GM18526 (cell line): Measurements from ENCODE around the gene GPALPP1.

Source experiments
- POLR2A ChIP-seq: IDR thresholded peaks from 3 replicates; pipeline ENCODE4 v1.6.1; 2011; ENCODE audit not compliant: insufficient read length; ENCODE audit errors: extremely low read depth

GPALPP1 gene

DNA sequence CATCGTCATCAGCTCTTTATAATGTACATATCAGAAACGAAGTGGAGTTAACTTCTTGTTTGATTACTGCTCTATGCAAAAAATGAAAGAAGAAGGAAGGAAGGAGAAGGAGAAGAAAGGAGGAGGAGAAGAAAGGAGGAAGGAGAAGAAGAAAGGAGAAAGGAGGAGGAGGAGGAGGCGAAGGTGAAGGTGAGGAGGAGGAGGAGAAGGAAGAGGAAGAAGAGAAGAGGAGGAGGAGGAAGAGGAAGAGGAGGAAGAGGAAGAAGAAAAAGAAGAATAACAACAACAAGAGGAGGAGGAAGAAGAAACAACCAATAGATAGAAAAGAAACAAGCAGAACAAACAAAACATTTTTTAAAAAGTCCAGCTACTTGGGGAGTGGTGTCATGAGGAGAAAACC, 13.1 kb upstream of the GPALPP1 start:
- TF ChIP-seq POLR2A = no peak

DNA sequence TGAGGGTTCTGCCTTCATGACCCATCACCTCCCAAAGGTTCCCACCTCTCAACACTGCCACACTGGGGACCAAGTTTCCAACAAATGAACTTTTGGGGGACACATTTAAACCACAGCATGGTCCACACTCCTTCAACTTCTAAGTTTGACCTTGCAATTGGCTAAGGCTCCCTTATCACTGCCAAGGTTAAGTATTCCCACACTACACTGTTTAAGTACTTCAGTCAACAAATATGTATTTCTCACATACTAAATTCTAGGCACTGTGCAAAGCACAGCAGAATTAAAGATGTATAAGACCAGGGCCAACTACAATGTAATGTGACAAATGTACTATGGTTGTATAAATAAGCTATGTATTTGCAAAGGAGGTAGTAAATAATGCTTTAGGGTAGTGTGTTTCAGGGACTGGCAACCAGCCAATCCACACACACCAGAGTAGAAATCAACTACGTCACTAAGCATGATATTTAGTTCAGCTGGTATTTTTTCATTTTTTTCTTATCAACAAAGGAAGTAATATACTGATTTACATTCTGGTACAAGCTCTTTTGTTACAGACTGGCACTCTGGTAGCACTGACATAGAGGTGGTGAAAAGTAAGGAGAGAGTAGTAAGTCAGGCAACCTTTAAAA, 12.3 kb upstream of the GPALPP1 start:
- no peak for TF ChIP-seq POLR2A

DNA sequence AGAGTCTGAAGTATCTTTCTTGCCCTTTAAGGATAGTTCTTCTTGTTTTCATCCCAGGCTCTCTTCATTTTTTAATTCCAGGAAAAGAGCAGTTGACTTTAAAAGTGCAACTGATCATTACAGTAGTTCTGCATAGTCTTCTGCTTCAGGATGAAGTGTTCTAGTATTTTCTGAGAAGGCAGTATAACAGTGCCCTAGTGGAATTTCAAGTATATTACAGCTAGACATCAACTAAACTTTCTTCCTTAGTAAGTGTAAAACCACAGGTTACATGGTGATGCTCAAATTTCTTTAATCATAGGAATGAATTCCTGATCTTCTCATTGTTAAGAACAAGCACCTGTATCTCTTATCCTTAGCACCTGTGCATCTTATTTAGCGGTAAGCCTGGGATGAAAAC, 11.0 kb upstream of the GPALPP1 start:
- TF ChIP-seq POLR2A = no peak

DNA sequence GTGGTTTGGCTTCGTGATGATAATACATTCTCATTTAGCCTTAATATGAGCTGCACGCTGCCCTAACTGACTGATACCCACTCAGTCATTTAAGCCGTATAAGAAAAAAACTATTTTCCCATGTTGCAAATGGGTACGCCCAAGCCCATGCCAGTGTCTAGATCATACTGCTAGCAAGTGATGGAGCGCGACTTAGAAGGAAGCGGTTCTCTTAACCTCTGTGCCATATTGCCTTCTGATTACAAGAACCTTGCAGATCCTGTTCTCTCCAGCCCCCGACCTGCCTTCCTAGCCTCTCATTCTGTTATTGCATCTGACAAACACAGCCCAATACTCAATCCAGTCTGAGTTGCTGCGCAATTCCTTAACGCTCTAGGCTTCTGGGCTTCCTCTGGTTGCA, 603 bp downstream of the GPALPP1 start:
- no peak for TF ChIP-seq POLR2A

DNA sequence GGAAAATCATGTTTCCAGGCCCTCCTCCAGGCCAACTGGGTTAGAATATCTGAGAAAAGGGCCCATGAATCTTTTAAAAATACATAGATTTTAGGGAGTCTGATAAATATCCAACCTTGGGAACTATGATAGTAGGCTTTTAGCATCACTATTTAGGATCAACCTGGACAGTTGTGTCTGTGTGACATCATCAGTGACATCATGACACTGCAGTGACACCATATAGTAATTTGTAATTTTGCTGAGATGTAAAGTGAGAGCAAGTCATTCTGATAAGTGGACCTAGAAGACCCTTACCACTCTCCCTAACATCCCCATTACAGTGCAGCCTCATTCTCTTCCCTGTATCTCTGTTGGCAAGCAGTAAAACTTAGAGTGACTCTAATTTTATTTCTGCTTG, 14.1 kb downstream of the GPALPP1 start:
- TF ChIP-seq POLR2A = no peak

DNA sequence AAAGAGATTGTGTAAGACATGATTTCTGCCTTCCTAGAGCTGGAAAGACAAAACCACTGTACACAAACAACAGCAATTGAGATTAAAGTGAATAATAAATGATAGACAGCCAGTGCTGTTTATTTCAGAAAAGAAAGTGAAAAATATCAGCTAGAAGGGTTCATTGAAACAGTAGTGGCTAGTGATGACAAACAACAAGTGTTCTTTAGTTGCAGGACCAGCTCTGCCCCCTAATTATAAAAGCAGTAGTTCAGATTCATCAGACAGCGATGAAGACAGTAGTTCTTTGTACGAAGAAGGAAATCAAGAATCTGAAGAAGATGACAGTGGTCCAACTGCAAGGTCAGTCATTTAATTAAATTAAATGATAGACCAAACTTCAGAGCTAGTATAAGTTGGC, 14.8 kb downstream of the GPALPP1 start:
- no peak for TF ChIP-seq POLR2A

DNA sequence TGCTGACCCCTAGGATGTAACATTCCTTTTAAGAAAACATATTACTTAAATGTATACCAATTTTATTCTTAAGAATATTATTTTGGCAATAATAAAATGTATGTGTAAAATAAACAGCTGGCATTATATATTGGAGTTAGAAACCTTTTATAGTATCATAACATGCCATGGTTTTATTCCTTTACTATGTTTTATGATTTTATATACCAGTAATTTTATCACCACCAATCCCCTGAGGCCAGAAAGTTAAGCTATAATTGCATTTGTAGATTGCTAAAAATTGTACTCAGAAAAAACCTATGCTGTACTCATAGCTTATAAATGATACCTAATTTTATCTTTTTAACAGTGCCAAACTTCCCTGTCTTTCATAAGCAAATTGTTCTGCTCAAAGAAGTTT, 17.9 kb downstream of the GPALPP1 start:
- TF ChIP-seq POLR2A = no peak

DNA sequence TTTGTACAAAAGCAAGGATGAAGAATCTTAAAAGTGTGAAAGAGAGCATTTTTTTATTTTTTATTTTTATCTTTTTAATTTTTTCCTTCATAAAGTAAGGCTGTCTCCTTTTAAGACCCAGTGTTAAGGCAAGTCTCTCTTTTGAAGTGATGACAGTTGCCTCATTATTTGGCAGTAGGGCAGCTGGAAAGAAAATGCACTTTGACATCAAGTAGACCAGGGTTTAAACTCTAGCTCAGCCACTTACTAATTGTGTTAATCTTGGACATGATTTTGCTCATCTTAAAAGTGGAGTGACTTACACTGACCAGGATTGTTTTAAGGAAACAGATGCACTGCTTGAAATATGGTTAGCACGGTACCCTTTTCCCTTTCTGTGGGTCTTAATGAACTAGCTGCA, 18.5 kb downstream of the GPALPP1 start:
- TF ChIP-seq POLR2A = no peak

DNA sequence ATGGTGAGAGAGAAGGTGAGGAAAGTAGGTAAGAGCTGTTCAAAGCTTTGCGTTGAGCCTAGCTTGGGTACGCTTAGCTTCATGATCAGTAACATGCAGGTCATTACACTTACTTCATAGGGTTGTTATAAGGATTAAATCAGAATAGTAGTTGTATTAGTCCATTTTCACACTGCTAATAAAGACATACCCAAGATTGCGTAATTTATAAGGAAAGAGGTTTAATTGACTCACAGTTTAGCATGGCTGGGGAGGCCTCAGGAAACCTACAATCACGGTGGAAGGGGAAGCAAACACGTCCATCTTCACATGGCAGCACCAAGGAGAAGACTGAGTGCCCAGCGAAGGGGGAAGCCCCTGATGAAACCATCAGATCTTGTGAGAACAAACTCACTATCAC, 21.9 kb downstream of the GPALPP1 start:
- no peak for TF ChIP-seq POLR2A

DNA sequence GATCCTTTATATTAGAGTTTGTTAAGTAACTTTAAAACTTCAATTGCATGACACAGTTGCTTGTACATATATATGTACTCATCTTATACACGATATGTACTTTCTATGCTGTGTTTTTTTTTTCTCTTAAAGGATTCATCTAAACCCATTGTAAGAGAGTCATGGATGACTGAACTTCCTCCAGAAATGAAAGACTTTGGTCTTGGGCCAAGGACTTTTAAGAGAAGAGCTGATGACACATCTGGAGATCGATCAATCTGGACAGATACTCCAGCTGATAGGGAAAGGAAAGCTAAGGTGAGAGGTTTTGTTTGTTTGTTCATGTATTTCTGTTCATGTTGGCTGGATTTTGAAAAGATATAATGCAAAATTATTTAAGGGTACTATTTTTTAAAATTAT, 26.0 kb downstream of the GPALPP1 start:
- no peak for TF ChIP-seq POLR2A

DNA sequence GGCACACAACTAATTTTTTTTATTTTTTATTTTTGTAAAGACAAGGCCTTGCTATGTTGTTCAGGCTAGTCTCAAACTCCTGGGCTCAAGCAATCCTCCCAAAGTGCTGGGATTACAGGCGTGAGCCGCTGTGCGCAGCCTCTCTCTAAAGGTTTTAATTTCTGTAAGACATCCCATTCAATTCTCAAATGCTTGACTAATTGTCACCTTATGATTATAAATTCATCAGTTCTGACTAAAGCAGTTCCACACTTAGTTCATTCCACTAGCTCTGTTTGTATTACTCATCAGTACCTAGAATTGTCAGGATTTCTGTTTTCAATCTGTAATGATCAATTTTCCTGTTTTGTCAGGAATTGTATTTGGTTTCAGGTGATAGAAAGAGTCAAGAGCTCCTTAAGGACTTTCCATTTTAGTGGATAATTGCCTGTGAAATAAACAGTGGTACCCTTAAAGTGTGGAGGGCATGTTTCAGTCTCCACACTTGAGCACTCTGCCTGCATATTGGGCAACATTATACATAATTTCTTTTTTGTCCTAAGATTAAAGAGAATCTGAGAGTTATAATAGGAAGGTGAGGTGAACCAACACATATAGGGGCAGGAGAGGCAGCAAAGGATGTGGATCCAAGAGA, 27.6 kb downstream of the GPALPP1 start:
- TF ChIP-seq POLR2A = no peak

DNA sequence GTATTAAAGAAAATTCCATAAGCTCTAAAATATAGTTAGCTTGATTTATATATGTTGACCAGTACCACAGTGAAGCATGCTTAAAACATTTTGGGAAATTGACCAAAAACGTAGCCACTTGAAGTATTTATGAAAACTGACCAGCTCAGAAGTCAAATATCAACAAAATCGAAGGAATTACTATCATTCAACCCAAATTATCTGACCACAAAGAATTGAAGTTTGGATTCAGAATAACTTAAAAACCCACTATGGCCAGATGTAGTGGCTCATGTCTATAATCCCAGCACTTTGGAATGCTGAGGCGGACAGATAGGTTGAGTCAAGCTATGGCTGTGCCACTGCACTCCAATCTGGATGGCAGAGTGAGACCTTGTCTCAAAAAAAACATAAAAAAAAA, 31.9 kb downstream of the GPALPP1 start:
- TF ChIP-seq POLR2A = no peak

DNA sequence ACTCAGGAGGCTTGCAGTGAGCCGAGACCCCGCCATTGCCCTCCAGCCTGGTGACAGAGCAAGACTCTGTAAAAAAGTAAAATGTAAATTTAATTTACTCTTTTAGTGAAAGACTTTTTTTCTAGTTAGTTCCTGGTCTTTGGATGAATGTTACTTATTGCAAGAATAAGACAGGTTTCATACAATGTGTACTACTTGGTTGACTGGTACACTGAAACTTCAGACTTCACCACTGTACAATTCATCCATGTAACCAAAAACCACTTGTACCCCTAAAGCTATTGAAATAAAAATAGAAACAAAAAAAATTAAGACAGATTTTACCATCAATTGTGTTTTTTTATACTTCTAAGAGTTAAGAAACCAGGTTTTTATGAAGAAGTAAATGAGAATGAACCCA, 35.5 kb downstream of the GPALPP1 start:
- TF ChIP-seq POLR2A = no peak

DNA sequence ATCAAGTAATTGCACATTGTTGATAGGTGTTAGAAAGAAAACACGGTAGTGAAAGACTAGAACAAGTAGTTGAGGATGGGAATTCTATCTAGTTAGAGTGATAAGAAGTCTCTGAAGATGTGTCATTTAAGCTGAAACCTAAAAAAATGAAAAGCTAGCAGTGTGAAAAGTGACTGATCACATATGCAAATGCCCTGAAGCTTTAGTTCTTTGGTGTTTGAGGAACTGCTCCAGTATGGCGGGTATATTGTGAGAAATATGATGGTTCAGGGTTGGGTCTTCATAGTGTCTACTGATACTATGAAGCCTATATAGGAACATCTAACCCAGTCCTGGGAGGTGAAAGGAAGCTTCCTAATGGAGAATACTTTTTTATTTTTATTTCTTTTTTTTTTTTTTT, 45.0 kb downstream of the GPALPP1 start:
- no peak for TF ChIP-seq POLR2A

DNA sequence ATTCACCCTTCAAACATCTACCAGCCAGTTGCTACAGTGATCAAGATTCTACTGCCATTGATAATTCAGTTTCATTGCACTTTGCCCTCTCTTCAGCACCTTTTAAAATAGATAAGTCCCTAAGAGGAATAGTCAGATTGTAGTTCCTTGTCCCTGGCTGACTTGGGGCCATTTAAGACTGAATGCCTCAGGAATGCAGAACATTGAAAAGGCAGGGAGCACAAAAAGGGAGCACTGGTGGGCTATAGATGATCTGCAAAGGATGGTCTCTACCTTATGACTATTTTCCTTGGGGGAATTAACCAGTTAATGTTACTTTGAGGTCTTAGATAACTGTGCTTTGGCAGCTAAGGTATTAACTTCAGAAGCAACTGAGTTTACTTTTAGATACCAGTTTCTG, 46.9 kb downstream of the GPALPP1 start:
- TF ChIP-seq POLR2A = no peak

DNA sequence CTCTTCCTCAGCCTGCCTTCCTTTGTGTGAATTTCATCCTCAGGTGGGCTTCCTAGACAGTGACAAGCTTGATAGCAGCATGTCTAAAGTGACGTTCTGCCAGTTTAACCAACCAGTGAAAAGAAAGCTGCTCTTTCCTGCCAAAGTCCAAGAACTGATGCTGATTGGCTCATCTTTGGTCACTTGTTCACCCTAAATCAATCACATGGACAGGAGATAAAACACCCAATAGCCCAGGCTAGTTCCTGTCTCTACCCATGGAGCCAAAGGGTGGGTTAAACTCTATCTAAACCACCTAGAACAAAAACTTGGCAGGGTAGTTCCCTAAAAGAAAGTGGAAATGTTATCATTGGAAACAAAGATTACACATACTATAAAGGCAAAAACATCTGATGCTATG, 50.8 kb downstream of the GPALPP1 start:
- TF ChIP-seq POLR2A = no peak

DNA sequence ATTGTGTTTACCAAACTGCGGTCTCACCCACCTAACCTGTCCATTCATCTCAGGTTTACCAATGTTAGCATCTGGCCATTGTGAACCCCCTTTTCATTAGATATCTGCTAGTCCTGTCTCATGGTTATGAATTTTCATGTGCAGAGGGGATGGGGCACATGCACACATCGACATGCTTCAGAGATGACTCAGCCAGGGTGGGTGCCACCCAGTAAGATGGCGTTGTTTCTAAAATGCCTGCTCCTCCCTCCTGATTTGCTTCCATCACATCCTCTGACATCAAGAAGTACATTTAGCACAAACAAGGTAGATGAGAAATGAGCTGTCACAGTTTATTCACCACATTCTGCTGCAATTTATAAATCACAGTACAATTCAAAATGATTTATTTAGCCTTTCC, 51.3 kb downstream of the GPALPP1 start:
- TF ChIP-seq POLR2A = no peak
